Activated T-helper 1 cell treated with anti-CD3 and anti-CD28 coated beads, Interleukin-12 subunit alpha, Interleukin-12 subunit beta, Interleukin-2, Interleukin-4 antibody, amounts not matched to agents 30 ng/mL and 10 ng/mL and 1 ng/mL, durations not matched to agents 14 hours and 24 hours and 36 hours (primary cell): Measurements from ENCODE around the gene RFTN1. TPM values are rescaled to one million over a fixed set of nuclear protein-coding genes. Genes with fewer than 3 reads are reported as not detected.
A peak's percentile ranks its signal among the peaks of the same experiment; 100 is the strongest.

Source experiments
- DNase-seq: peaks from one replicate; pipeline ENCODE4 v3.0.0; 2021; ENCODE audit warnings: low spot score
- H3K27ac Mint-ChIP-seq: one replicate; pipeline ENCODE4 v1.8.0; 2021; ENCODE audit warnings: mild to moderate bottlenecking, mixed read lengths
- H3K27me3 Mint-ChIP-seq: one replicate; pipeline ENCODE4 v1.8.0; 2022; ENCODE audit warnings: mild to moderate bottlenecking, moderate library complexity, mixed read lengths; ENCODE audit not compliant: insufficient read depth
- H3K36me3 Mint-ChIP-seq: one replicate; pipeline ENCODE4 v1.8.0; 2021; ENCODE audit warnings: low read depth, mixed read lengths
- H3K4me1 Mint-ChIP-seq: one replicate; pipeline ENCODE4 v1.8.0; 2021; ENCODE audit warnings: low read depth, mixed read lengths
- H3K4me3 Mint-ChIP-seq: one replicate; pipeline ENCODE4 v1.8.0; 2021; ENCODE audit warnings: mild to moderate bottlenecking, moderate library complexity, mixed read lengths
- H3K9me3 Mint-ChIP-seq: one replicate; pipeline ENCODE4 v1.8.0; 2021; ENCODE audit warnings: mixed read lengths
- intact Hi-C: fragments of 100-400 bp; cut with micrococcal nuclease; formaldehyde crosslinking; loops from one replicate; pipeline ENCODE4 v1.15.1; 2024
- total RNA-seq: library from RNA; stranded (reverse); gene quantifications from 2 replicates; pipeline ENCODE4 v1.2.3, GENCODE V29; 2022

Gene RFTN1
- total RNA-seq, 1 donor from 2014 or later, result 97.8 TPM

GRCh38 chr3:16365491-16366128 lies 147.9 kb downstream of the RFTN1 start:
- intact Hi-C loops, result no loop called here
- Mint-ChIP-seq H3K4me1 (peaks cover 46% of the 10 kb centered on the region), H3K27me3 (no peaks in the 10 kb centered on the region), H3K9me3 (no peaks in the 10 kb centered on the region), H3K4me3 (no peak overlapping the region), H3K36me3 (peaks cover 53% of the 10 kb centered on the region), H3K27ac (no peak overlapping the region)
- no peak for DNase-seq

GRCh38 chr3:16364963-16365362 lies 148.5 kb downstream of the RFTN1 start:
- Mint-ChIP-seq H3K4me3 (no peak overlapping the region), H3K27me3 (no peaks in the 10 kb centered on the region), H3K4me1 (peaks cover 40% of the 10 kb centered on the region), H3K27ac (no peak overlapping the region), H3K36me3 (peaks cover 47% of the 10 kb centered on the region), H3K9me3 (no peaks in the 10 kb centered on the region)
- no peak for DNase-seq
- intact Hi-C loops, result no loop called here

- Mint-ChIP-seq H3K27ac (no peak overlapping the region), H3K4me1 (peaks cover 37% of the 10 kb centered on the region), H3K4me3 (no peak overlapping the region), H3K36me3 (peaks cover 44% of the 10 kb centered on the region), H3K27me3 (no peaks in the 10 kb centered on the region), H3K9me3 (no peaks in the 10 kb centered on the region)
- intact Hi-C loops, result no loop called here
- DNase-seq, result no peak
These were observed 149.2 kb downstream of the RFTN1 start for GRCh38 chr3:16364323-16364722.

- intact Hi-C loops, result no loop called here
- Mint-ChIP-seq H3K4me1 (peaks cover 38% of the 10 kb centered on the region), H3K27me3 (no peaks in the 10 kb centered on the region), H3K4me3 (no peak overlapping the region), H3K27ac (no peak overlapping the region), H3K36me3 (peaks cover 44% of the 10 kb centered on the region), H3K9me3 (no peaks in the 10 kb centered on the region)
- no peak for DNase-seq
These were observed 149.9 kb downstream of the RFTN1 start for GRCh38 chr3:16363636-16364035.

GRCh38 chr3:16362770-16363169 lies 150.7 kb downstream of the RFTN1 start:
- H3K27ac Mint-ChIP-seq, result no peak overlapping the region

GRCh38 chr3:16361087-16361486 lies 152.4 kb downstream of the RFTN1 start:
- H3K9me3 Mint-ChIP-seq, result no peaks in the 10 kb centered on the region
- intact Hi-C loops, result no loop called here
- no peak overlapping the region for H3K4me3 Mint-ChIP-seq
- H3K27ac Mint-ChIP-seq, result peak overlapping the region; percentile 24
- H3K27me3 Mint-ChIP-seq, result no peaks in the 10 kb centered on the region
- peaks cover 43% of the 10 kb centered on the region for H3K4me1 Mint-ChIP-seq
- H3K36me3 Mint-ChIP-seq, result peaks cover 42% of the 10 kb centered on the region
- DNase-seq, result no peak

More at GRCh38 chr3:16362770-16363169, 150.7 kb downstream of the RFTN1 start:
- Mint-ChIP-seq H3K9me3 (no peaks in the 10 kb centered on the region), H3K4me1 (peaks cover 44% of the 10 kb centered on the region), H3K27me3 (no peaks in the 10 kb centered on the region), H3K4me3 (no peak overlapping the region), H3K36me3 (peaks cover 43% of the 10 kb centered on the region)
- no peak for DNase-seq
- intact Hi-C loops, result no loop called here

- intact Hi-C loops, result no loop called here
- H3K27ac Mint-ChIP-seq, result peak overlapping the region; percentile 55
- peaks cover 44% of the 10 kb centered on the region for H3K36me3 Mint-ChIP-seq
These were observed 154.2 kb downstream of the RFTN1 start for GRCh38 chr3:16359331-16359730.

GRCh38 chr3:16358336-16358735 lies 155.2 kb downstream of the RFTN1 start:
- peak overlapping the region; percentile 46 for H3K27ac Mint-ChIP-seq
- intact Hi-C loops, result no loop called here
- no peak for DNase-seq
- peaks cover 44% of the 10 kb centered on the region for H3K36me3 Mint-ChIP-seq
- peaks cover 27% of the 10 kb centered on the region for H3K4me1 Mint-ChIP-seq
- H3K9me3 Mint-ChIP-seq, result no peaks in the 10 kb centered on the region
- no peak overlapping the region for H3K4me3 Mint-ChIP-seq
- H3K27me3 Mint-ChIP-seq, result no peaks in the 10 kb centered on the region

More at GRCh38 chr3:16359331-16359730, 154.2 kb downstream of the RFTN1 start:
- Mint-ChIP-seq H3K4me1 (peaks cover 33% of the 10 kb centered on the region), H3K4me3 (no peak overlapping the region), H3K9me3 (no peaks in the 10 kb centered on the region), H3K27me3 (no peaks in the 10 kb centered on the region)
- DNase-seq, result no peak

GRCh38 chr3:16357186-16358121 lies 156.0 kb downstream of the RFTN1 start:
- H3K4me3 Mint-ChIP-seq, result no peak overlapping the region
- H3K36me3 Mint-ChIP-seq, result peaks cover 47% of the 10 kb centered on the region
- peak overlapping the region; percentile 61 for H3K27ac Mint-ChIP-seq
- intact Hi-C loops, result no loop called here
- no peaks in the 10 kb centered on the region for H3K9me3 Mint-ChIP-seq
- H3K27me3 Mint-ChIP-seq, result no peaks in the 10 kb centered on the region
- no peak for DNase-seq
- H3K4me1 Mint-ChIP-seq, result peaks cover 34% of the 10 kb centered on the region

- peaks cover 44% of the 10 kb centered on the region for H3K36me3 Mint-ChIP-seq
- intact Hi-C loops, result no loop called here
- H3K27me3 Mint-ChIP-seq, result no peaks in the 10 kb centered on the region
- no peaks in the 10 kb centered on the region for H3K9me3 Mint-ChIP-seq
- no peak overlapping the region for H3K4me3 Mint-ChIP-seq
- peaks cover 40% of the 10 kb centered on the region for H3K4me1 Mint-ChIP-seq
- no peak overlapping the region for H3K27ac Mint-ChIP-seq
- no peak for DNase-seq
These were observed 157.7 kb downstream of the RFTN1 start for GRCh38 chr3:16355828-16356227.

- H3K36me3 Mint-ChIP-seq, result peaks cover 54% of the 10 kb centered on the region
- no peak overlapping the region for H3K4me3 Mint-ChIP-seq
- no peaks in the 10 kb centered on the region for H3K9me3 Mint-ChIP-seq
- no peaks in the 10 kb centered on the region for H3K27me3 Mint-ChIP-seq
- no peak for DNase-seq
- no peak overlapping the region for H3K27ac Mint-ChIP-seq
- peaks cover 42% of the 10 kb centered on the region for H3K4me1 Mint-ChIP-seq
- intact Hi-C loops, result no loop called here
These were observed 159.2 kb downstream of the RFTN1 start for GRCh38 chr3:16354291-16354690.

- intact Hi-C loops, result no loop called here
These were observed 161.1 kb downstream of the RFTN1 start for GRCh38 chr3:16352428-16352827.

GRCh38 chr3:16350597-16351318 lies 162.7 kb downstream of the RFTN1 start:
- peaks cover 40% of the 10 kb centered on the region for H3K4me1 Mint-ChIP-seq
- peaks cover 70% of the 10 kb centered on the region for H3K36me3 Mint-ChIP-seq
- no peak overlapping the region for H3K27ac Mint-ChIP-seq
- intact Hi-C loops, result no loop called here
- no peaks in the 10 kb centered on the region for H3K9me3 Mint-ChIP-seq
- no peak for DNase-seq
- H3K27me3 Mint-ChIP-seq, result no peaks in the 10 kb centered on the region
- no peak overlapping the region for H3K4me3 Mint-ChIP-seq

More at GRCh38 chr3:16352428-16352827, 161.1 kb downstream of the RFTN1 start:
- no peaks in the 10 kb centered on the region for H3K27me3 Mint-ChIP-seq
- H3K27ac Mint-ChIP-seq, result no peak overlapping the region
- no peak for DNase-seq
- H3K9me3 Mint-ChIP-seq, result no peaks in the 10 kb centered on the region
- H3K36me3 Mint-ChIP-seq, result peaks cover 65% of the 10 kb centered on the region
- H3K4me3 Mint-ChIP-seq, result no peak overlapping the region
- H3K4me1 Mint-ChIP-seq, result peaks cover 32% of the 10 kb centered on the region
